ENCODE data around the gene ZSWIM5.
"Not testable (repeated sequence)": the region's sequence is repeated elsewhere in the genome, so short reads cannot be mapped to it uniquely, and the experiment has no call there.

The ZSWIM5 gene

DNA sequence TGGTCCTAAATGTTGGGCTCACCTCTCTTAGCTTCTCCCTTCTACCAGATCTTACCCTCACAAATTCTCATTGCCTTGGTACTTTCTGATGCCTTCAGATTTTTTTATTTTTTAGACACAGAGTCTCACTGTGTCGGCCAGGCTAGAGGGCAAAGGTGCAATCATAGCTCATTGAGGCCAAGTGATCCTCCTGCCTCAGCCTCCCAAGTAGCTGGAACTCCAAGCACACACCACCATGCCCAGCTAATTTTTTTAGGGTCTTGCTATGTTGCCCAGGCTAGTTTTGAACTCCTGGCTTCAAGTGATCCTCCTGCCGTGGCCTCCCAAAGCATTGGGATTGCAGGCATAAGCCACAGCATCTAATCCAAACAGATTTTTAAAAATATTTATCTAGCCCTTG lies 69.4 kb downstream of the ZSWIM5 start:
- DNase-seq, result no peak

DNA sequence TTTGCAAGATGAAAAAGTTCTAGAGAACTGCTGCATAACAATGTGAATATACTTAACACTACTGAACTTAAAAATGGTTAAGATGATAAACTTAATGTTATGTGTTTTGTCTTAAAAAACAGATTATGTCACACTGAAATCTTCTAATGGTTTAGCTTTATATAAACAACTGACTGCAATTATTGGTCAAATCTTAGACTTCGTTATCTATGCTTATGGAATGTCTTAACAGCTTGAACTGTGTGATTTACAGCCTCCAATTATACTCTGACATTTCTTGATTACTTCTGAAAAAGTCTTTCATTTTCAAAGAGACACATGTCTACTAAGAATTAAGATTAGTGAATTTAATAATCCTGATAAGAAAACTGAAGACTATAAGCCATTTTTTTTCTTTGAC lies 71.1 kb downstream of the ZSWIM5 start:
- DNase-seq, result no peak

DNA sequence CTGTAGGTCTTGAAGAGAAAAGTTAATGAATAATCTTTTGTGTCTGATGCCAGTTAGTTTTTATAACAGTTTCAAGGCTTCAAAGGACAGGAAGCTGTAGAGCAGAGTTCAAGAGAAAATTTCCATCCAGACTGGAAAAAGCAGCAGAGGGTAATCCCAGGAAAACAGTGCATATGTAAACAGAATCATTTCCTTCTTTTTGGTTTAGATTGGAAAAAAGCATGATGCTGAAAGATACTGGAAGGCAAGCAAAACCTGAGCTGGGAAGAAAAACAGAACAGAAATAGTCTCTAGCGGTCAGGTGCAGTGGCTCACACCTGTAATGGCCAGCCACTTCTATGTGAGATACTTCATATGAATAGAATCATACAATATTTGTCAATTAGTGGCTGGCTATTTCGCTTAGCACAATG lies 71.9 kb downstream of the ZSWIM5 start:
- DNase-seq, result no peak

DNA sequence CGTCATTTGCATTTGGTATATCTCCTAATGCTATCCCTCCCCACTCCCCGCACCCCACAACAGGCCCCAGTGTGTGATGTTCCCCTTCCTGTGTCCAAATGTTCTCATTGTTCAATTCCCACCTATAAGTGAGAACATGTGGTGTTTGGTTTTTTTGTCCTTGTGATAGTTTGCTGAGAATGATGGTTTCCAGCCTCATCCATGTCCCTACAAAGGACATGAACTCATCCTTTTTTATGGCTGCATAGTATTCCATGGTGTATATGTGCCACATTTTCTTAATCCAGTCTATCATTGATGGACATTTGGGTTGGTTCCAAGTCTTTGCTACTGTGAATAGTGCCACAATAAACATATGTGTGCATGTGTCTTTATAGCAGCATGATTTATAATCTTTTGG lies 73.7 kb downstream of the ZSWIM5 start:
- not testable (repeated sequence) for DNase-seq

- no peak for DNase-seq
Observed at GRCh38 chr1:45123358-45123757, 83.0 kb downstream of the ZSWIM5 start.

DNA sequence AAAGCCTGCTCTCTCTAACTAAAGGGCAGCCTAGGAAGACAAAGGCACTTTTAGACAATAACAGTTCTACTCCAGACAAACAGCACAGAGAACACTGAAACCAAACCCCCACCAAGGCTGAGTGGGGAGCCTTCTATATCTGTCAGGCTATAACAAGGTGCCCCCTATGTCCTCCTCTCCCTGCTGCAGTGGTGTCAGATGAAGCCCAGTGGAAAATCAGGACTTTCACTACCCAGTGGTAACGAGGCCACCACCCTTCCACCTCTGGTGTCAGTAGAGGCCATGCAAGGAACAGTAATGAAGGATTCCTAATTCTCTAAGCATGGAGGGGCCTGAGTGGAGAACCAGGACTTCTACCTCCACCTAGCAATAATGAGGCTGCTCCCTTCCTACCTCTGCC lies 83.7 kb downstream of the ZSWIM5 start:
- no peak for DNase-seq

DNA sequence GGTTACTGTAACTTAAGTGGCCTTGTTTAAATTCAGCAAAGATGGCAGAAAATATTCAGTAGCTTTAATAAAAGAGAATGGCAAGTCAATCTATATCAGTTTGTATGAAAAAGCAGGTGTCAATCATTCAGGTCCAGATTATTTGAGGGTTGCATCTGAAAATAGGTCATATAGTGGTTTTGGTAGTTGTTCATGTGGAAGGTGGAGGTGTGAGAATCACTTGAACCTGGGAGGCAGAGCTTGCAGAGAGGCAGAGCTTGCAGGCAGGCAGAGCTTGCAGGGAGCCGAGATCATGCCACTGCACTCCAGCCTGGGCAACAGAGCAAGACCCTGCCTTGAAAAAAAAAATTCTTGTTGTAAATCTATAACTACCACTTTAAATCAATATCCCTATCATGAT lies 88.6 kb downstream of the ZSWIM5 start:
- no peak for DNase-seq

DNA sequence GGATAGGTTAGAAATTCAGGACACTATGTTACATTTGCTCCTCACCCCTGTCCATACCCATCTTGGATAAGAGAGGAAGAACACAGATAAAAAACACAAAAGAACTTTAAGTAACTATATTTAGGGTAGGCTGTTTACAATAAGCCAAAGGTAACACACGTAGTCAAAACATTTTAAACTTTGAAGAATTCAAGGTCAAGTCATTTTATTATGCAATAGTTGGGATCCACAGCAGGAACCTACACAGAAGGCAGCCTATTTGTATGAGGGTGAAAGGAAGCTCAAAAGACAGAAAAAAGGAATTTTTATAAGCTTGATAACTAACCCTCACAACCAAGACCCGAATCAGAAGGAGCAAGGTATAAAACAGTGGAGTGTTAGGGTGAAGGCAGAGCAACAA lies 89.6 kb downstream of the ZSWIM5 start:
- no peak for DNase-seq

DNA sequence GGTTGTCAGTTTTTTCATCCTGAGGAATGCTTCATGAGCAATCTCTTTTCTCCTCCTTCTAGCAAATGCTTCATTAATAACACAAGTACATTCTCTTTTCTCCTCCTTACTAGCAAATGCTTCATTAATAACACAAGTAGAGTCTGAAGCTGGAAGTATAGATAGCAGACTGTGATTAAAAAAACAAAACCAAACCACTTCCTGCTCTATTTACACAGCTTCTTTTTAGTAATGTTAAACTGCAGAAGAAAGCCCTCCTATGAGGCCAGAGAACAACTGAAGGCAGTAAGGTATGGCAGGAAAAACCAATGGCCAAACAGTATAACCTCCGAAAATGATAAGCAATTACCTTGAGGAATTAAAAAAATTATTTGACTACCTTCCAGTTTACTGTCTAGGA lies 90.1 kb downstream of the ZSWIM5 start:
- no peak for DNase-seq

DNA sequence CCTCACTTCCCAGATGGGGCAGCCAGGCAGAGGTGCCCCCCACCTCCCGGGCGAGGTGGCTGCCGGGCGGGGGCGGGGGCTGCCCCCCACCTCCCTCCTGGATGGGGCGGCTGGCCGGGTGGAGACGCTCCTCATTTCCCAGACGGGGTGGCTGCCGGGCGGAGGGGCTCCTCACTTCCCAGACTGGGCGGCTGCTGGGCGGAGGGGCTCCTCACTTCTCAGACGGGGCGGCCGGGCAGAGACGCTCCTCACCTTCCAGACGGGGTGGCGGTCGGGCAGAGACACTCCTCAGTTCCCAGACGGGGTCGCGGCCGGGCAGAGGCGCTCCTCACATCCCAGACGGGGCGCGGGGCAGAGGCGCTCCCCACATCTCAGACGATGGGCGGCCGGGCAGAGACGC lies 91.2 kb downstream of the ZSWIM5 start:
- not testable (repeated sequence) for DNase-seq

DNA sequence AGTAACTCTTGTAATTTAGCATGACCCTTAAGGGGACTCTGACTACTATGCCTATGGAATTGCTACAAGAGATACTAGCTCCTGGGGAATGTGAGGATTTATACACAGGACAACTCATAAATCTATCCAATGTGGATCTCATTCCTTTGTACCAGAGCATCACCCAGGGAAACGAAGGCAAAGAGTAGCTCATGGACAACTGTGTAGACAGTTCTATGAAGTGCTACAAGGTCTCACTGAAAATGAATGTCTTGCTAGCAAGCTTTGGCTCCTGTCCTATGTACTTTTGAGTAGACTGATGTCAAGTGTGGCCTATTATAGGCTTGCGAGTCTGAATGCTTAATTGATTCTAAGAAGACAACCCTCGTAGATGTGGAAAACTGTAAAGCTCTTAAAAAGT lies 93.7 kb downstream of the ZSWIM5 start:
- no peak for DNase-seq

GRCh38 chr1:45111239-45111638 lies 95.2 kb downstream of the ZSWIM5 start:
- DNase-seq, result no peak

DNA sequence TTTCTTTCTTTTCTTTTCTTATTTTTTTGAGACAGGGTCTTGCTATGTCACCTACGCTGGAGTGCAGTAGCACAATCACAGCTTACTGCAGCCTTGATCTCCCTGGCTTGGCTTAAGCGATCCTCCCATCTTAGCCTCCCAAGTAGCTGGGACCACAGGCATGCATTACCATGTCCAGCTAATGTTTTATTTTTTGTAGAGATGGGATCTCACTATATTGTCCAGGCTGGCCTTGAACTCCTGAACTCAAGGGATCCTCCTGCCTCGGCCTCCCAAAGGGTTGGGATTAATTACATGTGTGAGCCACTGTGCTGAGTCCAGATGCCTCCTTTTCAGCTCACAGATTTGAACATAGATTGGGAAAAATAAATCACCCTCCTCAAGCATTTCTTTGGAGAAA lies 98.6 kb downstream of the ZSWIM5 start:
- no peak for DNase-seq

DNA sequence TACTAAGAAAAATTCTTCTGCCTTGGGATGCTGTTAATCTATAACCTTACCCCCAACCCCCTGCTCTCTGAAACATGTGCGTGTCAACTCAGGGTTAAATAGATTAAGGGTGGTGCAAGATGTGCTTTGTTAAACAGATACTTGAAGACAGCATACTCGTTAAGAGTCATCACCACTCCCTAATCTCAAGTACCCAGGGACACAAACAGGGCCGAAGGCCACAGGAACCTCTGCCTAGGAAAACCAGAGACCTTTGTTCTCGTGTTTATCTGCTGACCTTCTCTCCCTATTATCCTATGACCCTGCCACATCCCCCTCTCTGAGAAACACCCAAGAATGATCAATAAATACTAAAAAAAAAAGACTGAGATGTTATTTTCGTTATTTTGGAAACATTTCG lies 99.5 kb downstream of the ZSWIM5 start:
- DNase-seq, result not testable (repeated sequence)

DNA sequence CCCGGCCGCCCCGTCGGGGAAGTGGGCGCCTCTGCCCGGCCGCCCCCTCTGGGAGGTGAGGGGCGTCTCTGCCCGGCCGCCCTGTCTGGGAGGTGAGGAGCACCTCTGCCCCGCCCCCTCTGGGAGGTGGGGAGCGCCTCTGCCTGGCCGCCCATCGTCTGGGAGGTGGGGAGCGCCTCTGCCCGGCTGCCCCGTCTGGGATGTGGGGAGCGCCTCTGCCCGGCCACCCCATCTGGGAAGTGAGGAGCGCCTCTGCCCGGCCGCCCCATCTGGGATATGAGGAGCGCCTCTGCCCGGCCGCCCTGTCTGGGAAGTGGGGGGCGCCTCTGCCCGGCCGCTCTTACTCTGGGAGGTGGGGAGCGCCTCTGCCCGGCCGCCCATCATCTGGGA lies 100.3 kb downstream of the ZSWIM5 start:
- DNase-seq, result not testable (repeated sequence)

DNA sequence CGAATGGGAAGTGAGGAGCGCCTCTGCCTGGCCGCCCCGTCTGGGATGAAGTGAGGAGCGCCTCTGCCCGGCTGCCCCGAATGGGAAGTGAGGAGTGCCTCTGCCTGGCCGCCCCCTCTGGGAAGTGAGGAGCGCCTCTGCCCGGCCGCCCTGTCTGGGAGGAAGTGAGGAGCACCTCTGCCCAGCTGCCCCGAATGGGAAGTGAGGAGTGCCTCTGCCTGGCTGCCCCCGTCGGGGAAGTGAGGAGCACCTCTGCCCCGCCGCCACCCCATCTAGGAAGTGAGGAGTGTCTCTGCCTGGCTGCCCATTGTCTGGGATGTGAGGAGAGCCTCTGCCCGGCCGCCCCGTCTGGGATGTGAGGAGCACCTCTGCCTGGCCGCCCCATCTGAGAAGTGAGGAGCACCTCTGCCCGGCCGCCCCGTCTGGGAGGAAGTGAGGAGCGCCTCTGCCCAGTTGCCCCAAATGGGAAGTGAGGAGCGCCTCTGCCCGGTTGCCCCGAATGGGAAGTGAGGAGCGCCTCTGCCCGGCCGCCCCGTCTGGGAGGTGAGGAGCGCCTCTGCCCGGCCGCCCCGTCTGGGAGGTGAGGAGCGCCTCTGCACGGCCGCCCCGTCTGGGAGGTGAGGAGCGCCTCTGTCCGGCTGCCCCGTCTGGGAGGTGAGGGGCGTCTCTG lies 100.8 kb downstream of the ZSWIM5 start:
- DNase-seq, result not testable (repeated sequence)

- no peak for DNase-seq
Observed at GRCh38 chr1:45103534-45103933, 102.9 kb downstream of the ZSWIM5 start.

GRCh38 chr1:45101947-45102346 lies 104.5 kb downstream of the ZSWIM5 start:
- no peak for DNase-seq

GRCh38 chr1:45101528-45101927 lies 104.9 kb downstream of the ZSWIM5 start:
- not testable (repeated sequence) for DNase-seq

- no peak for DNase-seq
Observed at GRCh38 chr1:45097944-45098343, 108.5 kb downstream of the ZSWIM5 start.

DNA sequence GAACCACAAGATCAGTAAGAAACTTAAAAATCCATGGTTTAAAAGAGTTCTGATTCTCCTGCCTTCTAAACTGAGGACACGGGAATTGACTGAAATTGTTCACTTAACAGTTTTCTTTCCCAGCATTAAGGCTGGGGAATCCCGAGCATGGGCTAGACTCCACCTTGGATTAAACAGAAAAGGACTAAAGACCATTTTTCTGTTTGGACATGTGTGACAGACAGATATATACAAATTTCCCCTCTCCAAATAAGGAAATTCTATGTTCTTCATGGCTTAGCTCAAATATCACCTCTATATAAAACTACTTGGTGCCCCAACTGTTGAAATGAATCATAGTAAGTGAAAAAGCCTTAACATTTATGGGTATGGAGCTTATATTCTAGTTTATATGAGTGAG lies 109.3 kb downstream of the ZSWIM5 start:
- DNase-seq, result no peak

DNA sequence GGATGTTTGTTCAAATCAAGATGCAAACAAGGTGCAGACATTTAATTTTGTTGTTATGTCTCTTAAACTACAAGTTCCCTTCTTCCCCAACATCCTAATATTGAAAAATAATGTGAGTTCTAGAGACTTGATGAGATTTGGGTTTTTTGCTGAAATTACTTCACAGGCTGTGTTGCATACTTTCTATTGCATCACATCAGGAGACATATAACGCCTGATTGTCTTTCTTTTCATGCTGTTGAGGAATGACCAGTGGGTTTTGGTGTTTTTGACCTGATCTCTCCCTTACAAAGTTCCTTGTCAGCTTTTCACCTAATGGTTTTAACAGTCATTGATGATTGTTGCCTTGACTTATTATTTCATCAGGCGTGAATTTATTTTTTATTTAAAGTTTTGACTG lies 111.0 kb downstream of the ZSWIM5 start:
- DNase-seq, result no peak

DNA sequence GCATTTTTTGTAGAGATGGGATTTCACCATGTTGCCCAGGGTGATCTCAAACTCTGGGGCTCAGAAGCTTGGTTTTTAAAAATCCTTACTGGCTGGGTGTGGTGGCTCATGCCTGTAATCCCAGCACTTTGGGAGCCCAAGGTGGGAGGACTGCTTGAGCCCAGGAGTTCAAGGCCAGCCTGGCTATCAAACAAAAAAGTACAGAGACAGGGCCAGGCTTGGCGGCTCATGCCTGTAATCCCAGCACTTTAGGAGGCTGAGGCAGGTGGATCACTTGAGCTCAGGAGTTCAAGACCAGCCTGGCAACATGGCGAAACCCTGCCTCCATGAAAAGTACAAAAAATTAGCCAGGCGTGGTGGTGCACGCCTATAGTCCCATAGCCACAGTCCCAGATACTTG lies 112.0 kb downstream of the ZSWIM5 start:
- not testable (repeated sequence) for DNase-seq

DNA sequence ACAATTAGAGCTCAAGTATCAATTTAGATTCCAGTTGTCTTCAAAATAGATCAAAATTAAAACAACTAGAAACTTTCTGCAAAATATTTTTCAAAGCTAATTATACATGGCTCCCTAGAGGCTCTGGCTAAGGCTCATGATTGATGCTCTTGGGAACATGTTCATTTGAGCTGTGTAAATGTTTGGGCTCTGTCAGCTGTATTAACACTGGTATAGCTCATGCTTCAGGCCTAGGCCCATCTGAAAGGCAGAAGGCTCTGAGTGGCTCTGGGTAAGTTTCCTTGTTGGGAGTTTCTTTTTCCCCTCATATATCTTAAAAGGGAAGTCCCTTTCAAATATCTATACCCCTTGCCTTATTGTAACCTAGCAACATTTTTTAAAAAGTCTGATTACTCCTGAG lies 113.1 kb downstream of the ZSWIM5 start:
- no peak for DNase-seq

GRCh38 chr1:45089711-45090110 lies 116.7 kb downstream of the ZSWIM5 start:
- no peak for DNase-seq

GRCh38 chr1:45084562-45084961 lies 121.8 kb downstream of the ZSWIM5 start:
- DNase-seq, result no peak

Data from NCI-H1092 (cell line).